Keratinocyte (primary cell): ENCODE measurements around the gene CCDC182.

Experiments used
- CTCF ChIP-seq, 3 experiments: IDR thresholded peaks in 1 of 3; conservative IDR thresholded peaks in 1 of 3; optimal IDR thresholded peaks in 1 of 3; 2 replicates in 2 of 3; 3 replicates in 1 of 3; pipeline versions ENCODE3 to v1.5.1; 2011; ENCODE audit warnings: low read length in 3 of 3, mild to moderate bottlenecking in 3 of 3, moderate library complexity in 2 of 3, control low read depth in 1 of 3, inconsistent platforms in 1 of 3; ENCODE audit not compliant: insufficient read depth in 2 of 3; ENCODE audit errors: extremely low read depth in 1 of 3
- EZH2 ChIP-seq: IDR thresholded peaks from one replicate; pipeline ENCODE4 v1.6.1; 2012; ENCODE audit warnings: inconsistent platforms, mild to moderate bottlenecking, low read length, moderate library complexity

DNA sequence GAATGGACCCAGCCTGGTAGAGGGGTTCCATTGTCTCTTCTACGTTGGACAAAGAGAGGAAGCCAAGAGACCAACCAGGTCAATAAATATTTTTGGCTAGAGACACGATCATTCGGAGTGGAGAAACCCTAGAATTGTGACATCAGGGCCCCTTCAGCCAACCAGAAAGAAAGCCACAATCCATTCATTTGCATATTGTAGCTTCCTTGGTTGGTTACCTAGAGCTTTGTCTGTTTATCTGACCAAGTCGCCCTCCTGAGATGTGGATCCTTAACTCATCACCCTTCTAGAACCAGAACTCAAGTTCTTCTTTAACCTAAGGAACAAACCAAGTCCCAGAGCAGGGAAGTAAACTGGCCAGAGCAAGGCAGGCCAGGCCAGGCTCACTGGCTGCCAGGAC is at the start of gene CCDC182:
- TF ChIP-seq CTCF (optimal IDR thresholded peaks at IDR 0.05 in 1 of 3, IDR thresholded peaks at IDR 0.05 in 1 of 3, conservative IDR thresholded peaks at IDR 0.05 in 1 of 3; ENCODE audit: extremely low read depth in 1 of 3, insufficient read depth in 2 of 3, low read length in 3 of 3), result no peak
- TF ChIP-seq EZH2, result no peak
